ENCODE results near the gene RNF41.
"Not testable (repeated sequence)": the region's sequence is repeated elsewhere in the genome, so short reads cannot be mapped to it uniquely, and the experiment has no call there.

RNF41 gene

GRCh38 chr12:56208006-56208405 is 13.7 kb downstream of the RNF41 start:
- DNase-seq (ENCODE audit: low spot score) = no peak

DNA sequence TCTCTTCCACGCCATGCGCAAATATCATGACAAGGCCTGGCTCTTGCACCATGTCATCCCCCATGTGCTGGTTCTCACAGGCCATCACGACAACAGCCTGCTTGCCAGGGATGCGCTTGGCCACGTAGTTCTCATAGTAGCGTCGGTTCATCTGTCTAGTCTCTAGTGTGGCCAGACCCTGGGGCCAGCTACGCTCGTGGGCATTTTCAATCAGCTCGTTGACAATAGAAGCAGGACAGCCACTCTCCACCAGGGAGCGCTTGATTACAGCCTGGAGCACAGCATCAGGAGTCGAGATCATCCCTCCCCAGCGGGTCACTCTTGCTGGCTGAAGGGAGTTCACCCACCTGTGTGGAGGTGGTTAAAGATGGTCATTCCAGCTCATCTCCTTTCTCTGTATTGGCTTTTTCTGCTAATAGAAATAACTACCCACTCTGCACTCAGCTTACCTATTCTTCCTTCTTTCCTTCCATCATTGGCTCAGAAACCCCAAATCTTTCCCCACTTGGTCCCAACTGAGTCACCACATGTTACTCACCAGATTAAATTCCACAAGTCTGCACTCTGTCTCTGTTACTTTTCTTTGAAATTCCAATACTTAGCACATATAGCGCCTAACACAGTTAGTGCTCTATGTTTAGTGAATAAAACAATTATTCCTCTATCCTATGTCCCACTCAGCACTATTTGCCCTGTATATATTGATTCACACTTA is 15.1 kb downstream of the RNF41 start:
- DNase-seq (ENCODE audit: low spot score) = peak; percentile 81

- DNase-seq (ENCODE audit: low spot score) = no peak
Measured at GRCh38 chr12:56205445-56205844, 16.3 kb downstream of the RNF41 start.

- no peak for DNase-seq (ENCODE audit: low spot score)
Measured at GRCh38 chr12:56204275-56204674, 17.4 kb downstream of the RNF41 start.

- no peak for DNase-seq (ENCODE audit: low spot score)
Measured at GRCh38 chr12:56202838-56203237, 18.9 kb downstream of the RNF41 start.

GRCh38 chr12:56202366-56202765 is 19.4 kb downstream of the RNF41 start:
- no peak for DNase-seq (ENCODE audit: low spot score)

- DNase-seq (ENCODE audit: low spot score) = no peak
Measured at GRCh38 chr12:56198836-56199235, 22.9 kb downstream of the RNF41 start.

- DNase-seq (ENCODE audit: low spot score) = no peak
Measured at GRCh38 chr12:56197921-56198635, 23.6 kb downstream of the RNF41 start.

- not testable (repeated sequence) for DNase-seq (ENCODE audit: low spot score)
Measured at GRCh38 chr12:56196818-56197550, 24.7 kb downstream of the RNF41 start.

DNA sequence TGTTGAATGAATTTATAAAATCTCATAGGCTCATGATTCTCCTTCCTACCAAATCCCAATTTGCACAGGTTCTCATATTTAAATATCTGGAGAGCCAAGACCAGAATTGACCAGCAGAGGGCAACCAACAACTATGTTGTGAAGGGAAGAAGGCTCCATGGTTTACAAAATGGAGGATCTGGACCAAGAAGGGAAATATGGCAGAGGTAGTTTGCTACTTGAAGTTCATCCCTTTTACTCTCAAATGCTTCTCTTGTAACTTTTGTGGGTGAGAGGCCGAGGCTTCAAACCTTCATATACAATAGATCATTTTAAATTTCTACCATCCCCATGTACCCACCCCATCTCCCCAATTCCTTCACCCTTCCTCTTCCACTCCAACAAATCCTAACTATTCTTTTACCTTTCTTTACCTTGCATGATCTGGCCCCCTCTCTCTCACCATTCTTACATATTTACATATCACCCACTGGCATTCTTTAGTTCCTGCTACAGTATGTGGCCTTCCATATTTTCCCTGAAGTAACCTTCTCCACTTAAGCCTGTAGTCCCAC is 28.6 kb downstream of the RNF41 start:
- peak; percentile 71 for DNase-seq (ENCODE audit: low spot score)

GRCh38 chr12:56192582-56192981 is 29.1 kb downstream of the RNF41 start:
- no peak for DNase-seq (ENCODE audit: low spot score)

DNA sequence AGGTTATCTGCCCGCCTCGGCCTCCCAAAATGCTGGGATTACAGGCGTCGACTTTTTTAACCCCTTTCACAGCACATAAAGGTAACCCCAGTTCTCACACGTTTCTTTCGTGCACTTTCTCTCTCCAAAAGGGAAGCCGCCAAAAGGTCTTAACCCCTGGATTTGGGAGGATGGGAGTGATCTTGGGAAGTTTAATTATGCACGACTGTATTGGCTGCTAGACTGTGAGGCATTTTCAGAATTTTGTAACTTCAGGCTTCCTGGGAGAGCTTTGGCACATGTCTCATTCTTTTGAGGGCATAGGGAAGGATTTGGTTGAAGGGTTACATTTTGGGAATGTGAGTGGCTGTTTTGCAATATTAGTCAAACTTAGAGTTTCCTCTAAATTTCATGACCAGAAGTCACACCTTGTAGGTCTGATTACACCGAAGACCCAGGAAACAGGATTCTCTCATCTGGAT is 31.0 kb downstream of the RNF41 start:
- DNase-seq (ENCODE audit: low spot score) = no peak

DNA sequence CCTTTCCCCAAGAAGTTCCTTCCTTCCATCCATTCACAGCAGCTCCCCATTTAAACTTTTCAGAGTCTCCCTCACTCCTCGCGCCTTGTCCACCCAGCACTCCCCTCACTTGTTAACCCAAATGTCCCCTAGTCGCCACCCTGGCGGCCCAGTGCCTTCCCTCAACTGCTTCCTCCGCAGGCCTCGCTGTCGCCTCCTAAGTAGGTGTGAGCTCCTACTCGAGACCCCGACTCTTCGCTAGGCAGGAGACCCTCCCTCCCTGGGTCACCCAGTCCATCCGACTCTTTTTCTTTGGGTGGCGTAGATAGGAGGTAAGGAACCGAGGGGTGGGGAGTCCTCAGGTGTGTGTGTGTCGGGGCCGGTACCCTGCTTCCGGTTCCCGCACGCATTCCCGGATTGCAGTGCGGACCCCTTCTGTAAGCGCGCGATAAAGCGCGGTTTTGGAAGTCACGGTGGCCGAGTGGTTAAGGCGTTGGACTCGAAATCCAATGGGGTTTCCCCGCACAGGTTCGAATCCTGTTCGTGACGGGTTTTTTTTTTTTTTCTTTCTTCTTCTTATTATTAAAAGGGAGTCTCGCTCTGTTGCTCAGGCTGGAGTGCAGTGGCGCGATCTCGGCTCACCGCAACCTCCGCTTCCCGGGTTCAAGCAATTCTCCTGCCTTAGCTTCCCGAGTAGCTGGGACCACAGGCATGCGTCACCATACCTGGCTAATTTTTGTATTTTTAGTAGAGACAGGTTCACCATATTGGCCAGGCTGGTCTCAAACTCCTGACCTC is 31.6 kb downstream of the RNF41 start:
- DNase-seq (ENCODE audit: low spot score) = peak; percentile 99

DNA sequence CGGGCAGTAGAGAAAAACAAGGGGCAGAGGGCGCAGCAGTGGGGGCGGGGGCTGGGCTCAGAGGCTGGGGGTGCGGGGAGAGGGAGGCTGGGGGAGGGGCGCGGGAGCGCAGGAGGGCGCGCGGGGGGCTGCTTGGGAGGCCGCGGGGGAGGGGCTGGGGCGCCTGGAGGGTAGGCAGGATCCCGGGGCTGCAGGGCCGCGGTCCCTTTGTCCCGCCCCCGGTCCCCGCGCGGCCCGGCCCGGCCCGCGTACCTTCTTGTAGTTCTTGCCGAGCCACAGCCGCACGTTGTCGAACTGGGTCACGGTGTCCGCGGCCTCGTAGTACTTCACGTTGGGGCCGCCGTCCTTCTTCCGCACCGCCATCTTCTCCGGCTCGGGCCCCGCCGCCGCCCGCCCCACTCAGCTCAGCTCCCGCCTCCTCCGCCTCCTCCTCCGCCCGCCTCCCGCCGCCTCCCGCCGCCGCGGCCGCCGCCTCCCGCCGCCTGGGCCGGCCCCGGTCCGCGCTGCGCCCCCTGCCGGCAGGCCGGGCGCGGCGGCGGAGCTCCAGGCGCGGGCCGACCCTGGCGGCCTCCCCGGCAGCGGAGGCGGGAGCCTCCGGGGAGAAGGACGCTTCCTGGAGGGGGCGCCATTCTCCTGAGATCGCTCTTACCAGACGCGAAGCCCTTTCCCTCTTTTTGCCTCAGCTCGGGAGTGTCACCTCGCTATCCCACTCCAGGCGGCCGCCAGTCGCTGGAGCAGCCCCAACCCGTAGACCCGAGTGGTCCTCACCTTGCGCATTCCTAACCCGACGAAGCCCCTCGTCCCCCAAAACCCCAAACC is 32.4 kb downstream of the RNF41 start, which contains the start of gene SMARCC2:
Gene SMARCC2 (minus strand): TSS at position 385 of the 819 bp plus-strand sequence. CDS start 22 bp downstream, at position 363.
- peak; percentile 96 for DNase-seq (ENCODE audit: low spot score)

DNA sequence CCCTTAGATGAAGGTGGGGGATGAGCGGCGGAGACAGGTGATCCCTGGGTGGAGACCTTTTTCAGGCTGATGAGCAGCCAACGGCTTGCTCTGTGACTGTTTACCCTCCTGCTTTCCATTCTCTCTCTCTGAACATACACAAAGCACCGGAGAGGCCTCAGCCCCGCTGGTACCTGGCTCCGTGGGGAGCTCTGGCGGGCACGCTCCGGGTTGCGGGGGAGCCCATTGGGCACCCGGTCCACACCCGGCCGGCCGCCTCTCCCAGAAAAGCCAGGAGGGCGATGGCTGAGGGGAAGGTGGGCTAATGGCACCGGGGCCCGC is 33.0 kb downstream of the RNF41 start:
- no peak for DNase-seq (ENCODE audit: low spot score)

GRCh38 chr12:56188131-56188777 is 33.5 kb downstream of the RNF41 start:
- peak; percentile 59 for DNase-seq (ENCODE audit: low spot score)

GRCh38 chr12:56186957-56187356 is 34.8 kb downstream of the RNF41 start:
- no peak for DNase-seq (ENCODE audit: low spot score)

GRCh38 chr12:56178347-56178746 is 43.4 kb downstream of the RNF41 start:
- DNase-seq (ENCODE audit: low spot score) = no peak

- DNase-seq (ENCODE audit: low spot score) = no peak
Measured at GRCh38 chr12:56172839-56173238, 48.9 kb downstream of the RNF41 start.

GRCh38 chr12:56169229-56169759 is 52.4 kb downstream of the RNF41 start:
- no peak for DNase-seq (ENCODE audit: low spot score)
